GM12878 (cell line): ENCODE data around the gene FRMD8. TPM values are rescaled to one million over a fixed set of nuclear protein-coding genes. Genes with fewer than 3 reads are reported as not detected.
A peak's percentile ranks its signal among the peaks of the same experiment; 100 is the strongest.

Experiments
- ATAC-seq: fragments of 200-7000 bp; cut with Tn5 transposase; 3 replicates; pipeline ENCODE4 v1.9.1; 2020; ENCODE audit warnings: mild to moderate bottlenecking, moderate library complexity
- BruUV-seq: library from RNA; stranded (reverse); fragments of 400-500 nt; replicated peaks from 2 replicates; lab custom pipeline; 2021; lab: Mats Ljungman, UMichigan
- CTCF ChIA-PET: fragments of 300-600 bp; sonication (Branson Sonifier 250); formaldehyde crosslinking; extraction: SDS; loops from one replicate; lab custom pipeline; 2021; ENCODE audit warnings: inconsistent platforms; lab: Yijun Ruan, JAX
- POLR2A ChIA-PET: fragments of 350-600 bp; formaldehyde crosslinking; extraction: SDS; loops from one replicate; lab custom pipeline; 2021; ENCODE audit warnings: inconsistent platforms; lab: Charles Lee
- RAD21 ChIA-PET: fragments of 300-600 bp; sonication (Branson Sonifier 250); formaldehyde crosslinking; loops from one replicate; lab custom pipeline; 2023; ENCODE audit warnings: antibody characterized with exemption; ENCODE audit not compliant: unreplicated experiment; lab: Charles Lee
- SMC1A ChIA-PET: fragments of 300-600 bp; sonication (Branson Sonifier 250); formaldehyde crosslinking; loops from one replicate; lab custom pipeline; 2023; ENCODE audit not compliant: unreplicated experiment, uncharacterized antibody; lab: Charles Lee
- DNase-seq: peaks from one replicate; pipeline ENCODE4 v3.0.0-alpha.2; 2011; ENCODE audit warnings: low read depth, low spot score
- FAIRE-seq: peaks from 3 replicates; lab custom pipeline; 2011; peaks lifted over from hg19 to GRCh38; lab: Jason Lieb, UNC
- H2AFZ ChIP-seq: 2 replicates; pipeline ENCODE4 v1.6.0; 2011; ENCODE audit warnings: low read depth, low read length, control low read depth; ENCODE audit not compliant: control insufficient read depth
- H3K27ac ChIP-seq: 2 replicates; pipeline ENCODE4 v1.5.1; 2011; ENCODE audit warnings: control low read depth; ENCODE audit not compliant: control insufficient read depth, insufficient read depth
- H3K27me3 ChIP-seq, 2 experiments: replicated peaks in 1 of 2; 2 replicates each; pipeline versions ENCODE4 v1.6.0 to v1.6.1; 2011; ENCODE audit warnings: low read length in 1 of 2; ENCODE audit not compliant: control insufficient read depth in 2 of 2, insufficient read depth in 2 of 2
- H3K36me3 ChIP-seq, 2 experiments: 2 replicates each; pipeline ENCODE4 v1.5.1; 2011; ENCODE audit warnings: low read length in 1 of 2; ENCODE audit not compliant: control insufficient read depth in 2 of 2, insufficient read depth in 2 of 2
- H3K4me1 ChIP-seq: 2 replicates; pipeline ENCODE4 v1.6.1; 2011; ENCODE audit warnings: mild to moderate bottlenecking, low read length, moderate library complexity, mixed read lengths; ENCODE audit not compliant: control insufficient read depth, insufficient read depth
- H3K4me2 ChIP-seq: 2 replicates; pipeline ENCODE4 v1.6.0; 2011; ENCODE audit warnings: control low read depth; ENCODE audit not compliant: control insufficient read depth, insufficient read depth
- H3K4me3 ChIP-seq: fragments of 200-600 bp; sonication (generic); 2 replicates; pipeline ENCODE4 v1.5.1; 2016
- H3K79me2 ChIP-seq: 2 replicates; pipeline ENCODE4 v1.6.0; 2011; ENCODE audit warnings: low read length; ENCODE audit not compliant: control insufficient read depth, insufficient read depth
- H3K9ac ChIP-seq: 2 replicates; pipeline ENCODE4 v1.8.0; 2011; ENCODE audit warnings: low read length, control low read depth, mixed read lengths; ENCODE audit not compliant: control insufficient read depth, insufficient read depth
- H3K9me3 ChIP-seq: replicated peaks from 3 replicates; pipeline ENCODE4 v1.5.1; 2011; ENCODE audit warnings: mild to moderate bottlenecking, low read length; ENCODE audit not compliant: control insufficient read depth, insufficient read depth
- H4K20me1 ChIP-seq: 2 replicates; pipeline ENCODE4 v1.6.0; 2011; ENCODE audit not compliant: control insufficient read depth, insufficient read depth
- BACH1 ChIP-seq: fragments of 450-650 bp; IDR thresholded peaks from 2 replicates; pipeline ENCODE4 v1.6.1; 2017; ENCODE audit warnings: mild to moderate bottlenecking, borderline replicate concordance
- BMI1 ChIP-seq: fragments of 450-650 bp; IDR thresholded peaks from 2 replicates; pipeline ENCODE4 v1.6.1; 2016; ENCODE audit warnings: mild to moderate bottlenecking, moderate library complexity, borderline replicate concordance
- CHD2 ChIP-seq: IDR thresholded peaks from 2 replicates; pipeline ENCODE4 v1.6.1; 2011; ENCODE audit warnings: low read depth, low read length, improper control_type of control experiment, borderline replicate concordance
- ESRRA ChIP-seq: IDR thresholded peaks from 2 replicates; pipeline ENCODE4 v1.6.1; 2012; ENCODE audit warnings: mild to moderate bottlenecking, low read length, improper control_type of control experiment
- HDAC2 ChIP-seq: fragments of 200-600 bp; sonication (generic); IDR thresholded peaks from 2 replicates; pipeline ENCODE4 v1.6.1; 2017
- JUNB ChIP-seq: IDR thresholded peaks from 2 replicates; pipeline ENCODE4 v1.6.1; 2016; ENCODE audit warnings: antibody characterized with exemption, mild to moderate bottlenecking
- MEF2A ChIP-seq: IDR thresholded peaks from 2 replicates; pipeline ENCODE4 v1.6.1; 2011; ENCODE audit warnings: low read depth, mild to moderate bottlenecking, low read length, moderate library complexity; ENCODE audit not compliant: insufficient read depth
- MYB ChIP-seq: fragments of 150-350 bp; IDR thresholded peaks from 2 replicates; pipeline ENCODE4 v1.6.1; 2014; ENCODE audit warnings: mild to moderate bottlenecking, low read depth, low read length, borderline replicate concordance
- NR2C1 ChIP-seq: fragments of 450-650 bp; IDR thresholded peaks from 2 replicates; pipeline ENCODE4 v1.6.1; 2017; ENCODE audit warnings: antibody characterized with exemption, mild to moderate bottlenecking, moderate library complexity
- NR2F1 ChIP-seq: fragments of 450-650 bp; conservative IDR thresholded peaks from 2 replicates; pipeline ENCODE4 v1.6.1; 2017; ENCODE audit warnings: mild to moderate bottlenecking
- POLR2A ChIP-seq: IDR thresholded peaks from 2 replicates; pipeline ENCODE4 v1.6.1; 2011; ENCODE audit warnings: low read depth, mild to moderate bottlenecking, low read length
- POLR2AphosphoS5 ChIP-seq: IDR thresholded peaks from 2 replicates; pipeline ENCODE4 v1.6.1; 2011; ENCODE audit warnings: mild to moderate bottlenecking, low read length, inconsistent platforms
- SMAD5 ChIP-seq: IDR thresholded peaks from 2 replicates; pipeline ENCODE4 v1.6.1; 2016; ENCODE audit warnings: antibody characterized with exemption, low read depth
- SMC3 ChIP-seq: IDR thresholded peaks from 2 replicates; pipeline ENCODE4 v1.6.1; 2011; ENCODE audit warnings: low read length, improper control_type of control experiment, borderline replicate concordance
- TCF3 ChIP-seq: IDR thresholded peaks from 2 replicates; pipeline ENCODE4 v1.6.1; 2012; ENCODE audit warnings: low read depth, mild to moderate bottlenecking, low read length, borderline replicate concordance; ENCODE audit not compliant: insufficient read depth
- WRNIP1 ChIP-seq: IDR thresholded peaks from 2 replicates; pipeline ENCODE4 v1.6.1; 2011; ENCODE audit warnings: low read depth, low read length, improper control_type of control experiment, borderline replicate concordance
- ZBED1 ChIP-seq: IDR thresholded peaks from 2 replicates; pipeline ENCODE4 v1.6.1; 2016; ENCODE audit warnings: borderline replicate concordance
- WGBS: methylation state at CpG from one replicate; pipeline ENCODE4 v1.1.6; 2016; ENCODE audit warnings: low lambda C conversion rate; ENCODE audit not compliant: insufficient replicate concordance, insufficient coverage; ENCODE audit errors: missing lambda C conversion rate; 5-methylcytosine and 5-hydroxymethylcytosine counted together
- in situ Hi-C: fragments of 300-500 bp; cut with MboI; formaldehyde crosslinking; loops from 9 replicates; pipeline ENCODE4 v1.14.3; 2018; ENCODE audit warnings: mixed read lengths
- intact Hi-C: fragments of 100-400 bp; cut with micrococcal nuclease; formaldehyde crosslinking; loops from one replicate; pipeline ENCODE4 v1.14.2; 2022; ENCODE audit not compliant: unreplicated experiment
- polyA plus RNA-seq, 11 experiments: library from polyadenylated mRNA; depleted of rRNA in 4 of 11; unstranded in 6 of 11; stranded (reverse) in 5 of 11; fragments of >200 nt; fragmentation: Nextera tagmentation in 4 of 11; fragmentation: Illumina TruSeq in 1 of 11; extraction: Ambion mirVana in 4 of 11; extraction: Trizol in 1 of 11; gene quantifications; 1 replicate in 1 of 11; 2 replicates in 10 of 11; pipeline versions ENCODE4 v1.2.1 to v1.2.3, GENCODE V29; 2011 to 2016; ENCODE audit warnings: inconsistent platforms in 2 of 11, missing spikeins in 2 of 11, low read depth in 1 of 11
- total RNA-seq, 4 experiments: library from RNA; depleted of rRNA in 3 of 4; stranded (reverse); fragments of >200 nt in 3 of 4; fragmentation: Illumina TruSeq in 1 of 4; extraction: Trizol in 1 of 4; gene quantifications; 2 replicates each; pipeline versions ENCODE4 v1.2.1 to v1.2.3, GENCODE V29; 2013 to 2021
- TF ChIP-seq, protein P1 (sequence below): IDR thresholded peaks from 2 replicates; pipeline ENCODE4 v1.6.1; 2011; ENCODE audit warnings: borderline replicate concordance, low read depth, mild to moderate bottlenecking, moderate library complexity, low read length; ENCODE audit not compliant: insufficient read depth, poor library complexity, severe bottlenecking
- TF ChIP-seq, protein P2 (sequence below): fragments of 450-650 bp; formaldehyde crosslinking; IDR thresholded peaks from 2 replicates; pipeline ENCODE4 v1.4.0; 2022; ENCODE audit warnings: mild to moderate bottlenecking, moderate library complexity

FRMD8 gene
- total and polyA plus RNA-seq, 10 of the 15 experiments (the other 5 are each of a cell fraction or from before 2014, with no cell fraction given) = 8.3 to 69.4 (median 28.0) TPM

DNA sequence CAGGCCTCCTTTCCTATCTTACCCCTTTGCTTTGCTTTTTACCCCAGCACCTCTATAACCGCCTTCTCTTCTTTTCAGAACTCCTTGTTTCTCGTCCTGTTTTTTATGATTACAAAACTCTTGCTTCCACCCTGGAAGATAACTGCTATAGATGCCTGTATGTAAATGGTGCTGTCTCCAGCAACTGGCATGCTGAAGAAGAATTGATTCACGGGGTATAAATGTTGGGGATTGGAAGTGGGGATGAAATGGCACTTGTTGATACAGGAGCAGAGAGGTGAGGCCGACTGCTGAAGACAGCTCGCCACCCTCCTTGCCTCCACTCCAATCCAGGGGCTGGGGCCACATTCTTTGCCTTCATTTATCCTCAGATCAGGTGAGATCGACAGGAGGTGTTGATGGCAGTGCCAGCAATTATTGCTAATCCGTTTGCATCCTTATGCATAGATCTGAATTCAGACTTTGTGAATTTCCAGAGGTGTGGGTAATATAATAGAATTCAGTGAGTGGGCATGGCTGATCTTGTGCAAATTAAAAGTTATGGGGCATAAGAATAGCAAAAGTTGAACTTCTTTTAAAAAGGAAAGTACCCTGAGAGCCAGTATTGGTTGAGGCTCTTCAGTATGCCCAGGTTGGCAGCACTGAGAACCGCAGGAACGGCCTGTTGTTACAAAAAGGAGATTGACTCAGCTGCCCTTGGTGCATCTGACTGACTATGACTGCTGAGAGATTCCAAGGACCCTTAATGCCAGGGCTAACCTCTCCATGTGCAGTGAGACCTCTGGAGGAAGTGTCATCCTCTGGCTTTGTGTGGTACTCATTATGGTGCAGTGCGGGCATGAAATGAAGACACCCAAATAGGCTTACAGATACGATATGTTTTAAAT, 41.5 kb downstream of the FRMD8 start:
- Histone ChIP-seq H3K27me3 (no peaks in the 10 kb centered on the region), H2AFZ (no peak overlapping the region), H3K9me3 (no peaks in the 10 kb centered on the region), H3K36me3 (no peaks in the 10 kb centered on the region; a peak in 2 of 4 replicates), H3K27ac (peak overlapping the region; percentile 100), H3K79me2 (peaks cover 100% of the 10 kb centered on the region), H4K20me1 (peaks cover 18% of the 10 kb centered on the region), H3K4me3 (peak overlapping the region; percentile 95), H3K4me1 (peaks cover 30% of the 10 kb centered on the region), H3K4me2 (peak overlapping the region; percentile 100), H3K9ac (peak overlapping the region; percentile 58)
- RAD21 ChIA-PET = interaction anchor here (1.5 to 15.3 kb wide), 2 partner anchors 10 to 69 kb away, joined by 3 to 282 read pairs; partner anchors contain the start of gene MALAT1
- CTCF ChIA-PET = no interaction called here
- in situ Hi-C loops = loop anchor here (10.0 kb wide), 1 partner anchor 563 kb away; no protein-coding TSS in a partner anchor
- FAIRE-seq = no peak
- no peak for DNase-seq
- ATAC-seq = peak; percentile 2
- no TSS peak for BruUV-seq
- POLR2A ChIA-PET = interaction anchor here (2.5 kb wide), 1 partner anchor 11 kb away, joined by 9 read pairs; no protein-coding TSS in a partner anchor
- WGBS = 1% methylated on average over 11 of the region's 11 CpGs
- SMC1A ChIA-PET = interaction anchor here (0.8 to 1.8 kb wide), 2 partner anchors 11 to 48 kb away, joined by 3 to 4 read pairs; no protein-coding TSS in a partner anchor
- intact Hi-C loops = loop anchor here (2.0 kb wide), 1 partner anchor 13 kb away; no protein-coding TSS in a partner anchor
- peak; percentile 23; the same call in 1 of the 2 replicates for TF ChIP-seq WRNIP1
- TF ChIP-seq SMAD5 = 0 out of 2 replicates have a peak, but pooled peaks have one; percentile 13
- TF ChIP-seq HDAC2 = no peak
- TF ChIP-seq ZBED1 = peak; percentile 64
- TF ChIP-seq MYB = no peak
- no peak for TF ChIP-seq ESRRA
- peak; percentile 90 for TF ChIP-seq POLR2AphosphoS5
- TF ChIP-seq NR2F1 = 0 out of 2 replicates have a peak, but pooled peaks have one; percentile 3
- peak; percentile 71 for TF ChIP-seq POLR2A
- TF ChIP-seq CHD2 = 0 out of 2 replicates have a peak, but pooled peaks have one; percentile 26
- TF ChIP-seq MEF2A = 0 out of 2 replicates have a peak, but pooled peaks have one; percentile 4
- TF ChIP-seq, protein P1, sequence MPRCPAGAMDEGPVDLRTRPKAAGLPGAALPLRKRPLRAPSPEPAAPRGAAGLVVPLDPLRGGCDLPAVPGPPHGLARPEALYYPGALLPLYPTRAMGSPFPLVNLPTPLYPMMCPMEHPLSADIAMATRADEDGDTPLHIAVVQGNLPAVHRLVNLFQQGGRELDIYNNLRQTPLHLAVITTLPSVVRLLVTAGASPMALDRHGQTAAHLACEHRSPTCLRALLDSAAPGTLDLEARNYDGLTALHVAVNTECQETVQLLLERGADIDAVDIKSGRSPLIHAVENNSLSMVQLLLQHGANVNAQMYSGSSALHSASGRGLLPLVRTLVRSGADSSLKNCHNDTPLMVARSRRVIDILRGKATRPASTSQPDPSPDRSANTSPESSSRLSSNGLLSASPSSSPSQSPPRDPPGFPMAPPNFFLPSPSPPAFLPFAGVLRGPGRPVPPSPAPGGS = peak; percentile 76
- TF ChIP-seq NR2C1 = 0 out of 2 replicates have a peak, but pooled peaks have one; percentile 3
- peak; percentile 56; the same call in 1 of the 2 replicates for TF ChIP-seq BACH1
- TF ChIP-seq JUNB = no peak
- peak; percentile 55; the same call in 1 of the 2 replicates for TF ChIP-seq BMI1
- TF ChIP-seq SMC3 = 0 out of 2 replicates have a peak, but pooled peaks have one; percentile 1
- TF ChIP-seq TCF3 = peak; percentile 44; the same call in 1 of the 2 replicates
- TF ChIP-seq, protein P2, sequence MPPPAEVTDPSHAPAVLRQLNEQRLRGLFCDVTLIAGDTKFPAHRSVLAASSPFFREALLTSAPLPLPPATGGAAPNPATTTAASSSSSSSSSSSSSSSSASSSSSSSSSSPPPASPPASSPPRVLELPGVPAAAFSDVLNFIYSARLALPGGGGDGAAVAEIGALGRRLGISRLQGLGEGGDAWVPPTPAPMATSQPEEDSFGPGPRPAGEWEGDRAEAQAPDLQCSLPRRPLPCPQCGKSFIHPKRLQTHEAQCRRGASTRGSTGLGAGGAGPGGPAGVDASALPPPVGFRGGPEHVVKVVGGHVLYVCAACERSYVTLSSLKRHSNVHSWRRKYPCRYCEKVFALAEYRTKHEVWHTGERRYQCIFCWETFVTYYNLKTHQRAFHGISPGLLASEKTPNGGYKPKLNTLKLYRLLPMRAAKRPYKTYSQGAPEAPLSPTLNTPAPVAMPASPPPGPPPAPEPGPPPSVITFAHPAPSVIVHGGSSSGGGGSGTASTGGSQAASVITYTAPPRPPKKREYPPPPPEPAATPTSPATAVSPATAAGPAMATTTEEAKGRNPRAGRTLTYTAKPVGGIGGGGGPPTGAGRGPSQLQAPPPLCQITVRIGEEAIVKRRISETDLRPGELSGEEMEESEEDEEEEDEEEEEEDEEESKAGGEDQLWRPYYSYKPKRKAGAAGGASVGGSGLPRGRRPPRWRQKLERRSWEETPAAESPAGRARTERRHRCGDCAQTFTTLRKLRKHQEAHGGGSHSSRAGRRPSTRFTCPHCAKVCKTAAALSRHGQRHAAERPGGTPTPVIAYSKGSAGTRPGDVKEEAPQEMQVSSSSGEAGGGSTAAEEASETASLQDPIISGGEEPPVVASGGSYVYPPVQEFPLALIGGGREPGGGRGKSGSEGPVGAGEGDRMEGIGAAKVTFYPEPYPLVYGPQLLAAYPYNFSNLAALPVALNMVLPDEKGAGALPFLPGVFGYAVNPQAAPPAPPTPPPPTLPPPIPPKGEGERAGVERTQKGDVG (CRISPR knock-in tag) = no peak
